DOHH2 (cell line): ENCODE measurements around the gene MKRN2OS.

Experiments
- H3F3A ChIP-seq: fragments of 200-600 bp; sonication (generic), shearing (Covaris generic); 2 replicates; pipeline ENCODE4 v1.6.0; 2016; ENCODE audit warnings: antibody characterized with exemption, mild to moderate bottlenecking; ENCODE audit not compliant: control insufficient read depth, insufficient read depth
- H3K27ac ChIP-seq: fragments of 200-600 bp; sonication (generic); 2 replicates; pipeline ENCODE4 v1.5.1; 2014; ENCODE audit warnings: low read depth, mild to moderate bottlenecking, low read length, moderate library complexity
- H3K27me3 ChIP-seq: fragments of 200-600 bp; sonication (generic); 2 replicates; pipeline ENCODE4 v1.6.1; 2014; ENCODE audit warnings: mild to moderate bottlenecking, low read length, mixed read lengths; ENCODE audit not compliant: control insufficient read depth
- H3K36me3 ChIP-seq: fragments of 200-600 bp; sonication (generic); 2 replicates; pipeline ENCODE4 v1.6.1; 2014; ENCODE audit warnings: mild to moderate bottlenecking, low read length, moderate library complexity, mixed read lengths; ENCODE audit not compliant: control insufficient read depth
- H3K4me1 ChIP-seq: fragments of 200-600 bp; sonication (generic); 2 replicates; pipeline ENCODE4 v1.6.1; 2014; ENCODE audit warnings: mild to moderate bottlenecking, low read length, mixed read lengths; ENCODE audit not compliant: control insufficient read depth
- H3K4me2 ChIP-seq: fragments of 200-600 bp; sonication (generic); 2 replicates; pipeline ENCODE4 v1.6.0; 2014; ENCODE audit warnings: mild to moderate bottlenecking, low read length, moderate library complexity
- H3K4me3 ChIP-seq: fragments of 200-600 bp; sonication (generic); 2 replicates; pipeline ENCODE4 v1.5.1; 2014; ENCODE audit warnings: mild to moderate bottlenecking, low read length, mixed read lengths
- H3K79me2 ChIP-seq: fragments of 200-600 bp; sonication (generic); 2 replicates; pipeline ENCODE4 v1.6.1; 2014; ENCODE audit warnings: mild to moderate bottlenecking, low read length, mixed read lengths; ENCODE audit not compliant: control insufficient read depth
- H3K9me2 ChIP-seq: fragments of 200-600 bp; sonication (generic); replicated peaks from 2 replicates; pipeline ENCODE4 v1.6.1; 2014; ENCODE audit warnings: mild to moderate bottlenecking, low read length, mixed read lengths; ENCODE audit not compliant: control insufficient read depth
- H3K9me3 ChIP-seq: fragments of 200-600 bp; sonication (generic); 2 replicates; pipeline ENCODE4 v1.6.1; 2014; ENCODE audit warnings: antibody characterized with exemption, low read length, mixed read lengths; ENCODE audit not compliant: control insufficient read depth, insufficient read depth
- H4K20me1 ChIP-seq: fragments of 200-600 bp; sonication (generic); 2 replicates; pipeline ENCODE4 v1.6.0; 2014; ENCODE audit warnings: low read depth, mild to moderate bottlenecking, antibody characterized with exemption, low read length, moderate library complexity; ENCODE audit not compliant: control insufficient read depth, insufficient read depth
- CTCF ChIP-seq: fragments of 200-600 bp; sonication (generic); IDR thresholded peaks from one replicate; pipeline ENCODE4 v1.5.1; 2014; ENCODE audit warnings: antibody characterized with exemption, mild to moderate bottlenecking, low read depth, low read length; ENCODE audit not compliant: poor library complexity, severe bottlenecking
- EZH2phosphoT487 ChIP-seq: fragments of 200-600 bp; sonication (generic); IDR thresholded peaks from 2 replicates; pipeline ENCODE4 v1.6.1; 2017; ENCODE audit warnings: borderline replicate concordance, mild to moderate bottlenecking, antibody characterized with exemption, low read length, moderate library complexity, mixed read lengths

Gene MKRN2OS

GRCh38 chr3:12512534-12513118, 32.7 kb downstream of the MKRN2OS start:
- Histone ChIP-seq H3K36me3 (peaks cover 43% of the 10 kb centered on the region), H3K27me3 (no peaks in the 10 kb centered on the region), H3K9me2 (no peaks in the 10 kb centered on the region), H3K79me2 (no peaks in the 10 kb centered on the region), H3F3A (no peaks in the 10 kb centered on the region), H4K20me1 (no peaks in the 10 kb centered on the region), H3K27ac (no peak overlapping the region), H3K4me3 (no peak overlapping the region), H3K4me1 (no peaks in the 10 kb centered on the region), H3K4me2 (no peak overlapping the region), H3K9me3 (no peaks in the 10 kb centered on the region)
- TF ChIP-seq CTCF: no peak
- no peak for TF ChIP-seq EZH2phosphoT487

GRCh38 chr3:12509466-12509865, 35.8 kb downstream of the MKRN2OS start:
- no peaks in the 10 kb centered on the region for H3K27me3 ChIP-seq
- no peaks in the 10 kb centered on the region for H3F3A ChIP-seq

DNA sequence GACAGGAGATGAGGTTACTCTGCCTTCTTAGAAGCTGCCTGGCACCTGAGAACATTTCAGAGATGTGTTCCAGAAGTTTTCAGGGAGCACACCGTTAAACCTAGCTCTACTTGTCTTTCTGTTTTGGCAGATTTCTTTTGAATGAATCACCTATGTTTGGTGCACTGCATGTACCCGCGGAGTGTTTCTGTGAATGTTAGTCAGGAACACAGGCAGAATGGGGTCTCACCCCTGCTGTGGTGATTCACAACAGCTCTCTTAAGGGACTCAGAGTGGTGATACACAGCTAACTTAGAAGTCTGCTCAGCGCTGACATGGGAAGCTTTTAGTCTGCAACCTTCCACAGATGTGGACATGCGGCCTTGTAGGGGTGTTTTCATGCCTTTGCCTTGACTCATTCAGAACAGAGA, 37.0 kb downstream of the MKRN2OS start:
- H3K4me1 ChIP-seq: no peaks in the 10 kb centered on the region
- no peaks in the 10 kb centered on the region for H3K79me2 ChIP-seq
- H3K27ac ChIP-seq: no peak overlapping the region
- no peaks in the 10 kb centered on the region for H3K9me2 ChIP-seq
- TF ChIP-seq CTCF (no peak), EZH2phosphoT487 (no peak)
- peaks cover 58% of the 10 kb centered on the region for H3K36me3 ChIP-seq
- no peaks in the 10 kb centered on the region for H3F3A ChIP-seq
- no peaks in the 10 kb centered on the region for H3K9me3 ChIP-seq
- H3K4me3 ChIP-seq: no peak overlapping the region
- no peaks in the 10 kb centered on the region for H3K27me3 ChIP-seq
- no peaks in the 10 kb centered on the region for H4K20me1 ChIP-seq
- no peak overlapping the region for H3K4me2 ChIP-seq

More at GRCh38 chr3:12509466-12509865, 35.8 kb downstream of the MKRN2OS start:
- Histone ChIP-seq H3K9me3 (no peaks in the 10 kb centered on the region), H3K79me2 (no peaks in the 10 kb centered on the region), H4K20me1 (no peaks in the 10 kb centered on the region), H3K4me2 (no peak overlapping the region), H3K36me3 (peaks cover 57% of the 10 kb centered on the region), H3K4me1 (no peaks in the 10 kb centered on the region), H3K27ac (no peak overlapping the region), H3K4me3 (no peak overlapping the region), H3K9me2 (no peaks in the 10 kb centered on the region)
- no peak for TF ChIP-seq EZH2phosphoT487
- TF ChIP-seq CTCF: no peak
